Natural killer cell treated with Interleukin-12 subunit alpha and Interleukin-12 subunit beta and Interleukin-15 and Interleukin-18, amount 100 ng/mL, for 72 hours (primary cell): ENCODE measurements around the gene HDAC9. TPM values are rescaled to one million over a fixed set of nuclear protein-coding genes. Genes with fewer than 3 reads are reported as not detected.
"Not testable (repeated sequence)": the region's sequence is repeated elsewhere in the genome, so short reads cannot be mapped to it uniquely, and the experiment has no call there.

Experiments used
- ATAC-seq, 2 donors: fragments of 150-1000 bp; cut with Tn5 transposase in 1 of 2; sonication (Bioruptor Pico), chemical (Tn5 transposase) in 1 of 2; 2 replicates each; pipeline ENCODE4 v1.10.0; 2021
- DNase-seq: peaks from one replicate; pipeline ENCODE4 v3.0.0; 2022; ENCODE audit warnings: low spot score
- H3K27ac Mint-ChIP-seq, 2 donors: 1 replicate in 1 of 2; 2 replicates in 1 of 2; pipeline ENCODE4 v1.8.0; 2022; ENCODE audit warnings: mixed read lengths in 2 of 2, mild to moderate bottlenecking in 1 of 2, moderate library complexity in 1 of 2
- H3K27me3 Mint-ChIP-seq, 2 donors: 1 replicate in 1 of 2; 2 replicates in 1 of 2; pipeline ENCODE4 v1.8.0; 2022; ENCODE audit warnings: mixed read lengths in 2 of 2
- H3K36me3 Mint-ChIP-seq: one replicate; pipeline ENCODE4 v1.8.0; 2022; ENCODE audit warnings: mixed read lengths
- H3K4me1 Mint-ChIP-seq, 2 donors: 1 replicate in 1 of 2; 2 replicates in 1 of 2; pipeline ENCODE4 v1.8.0; 2022; ENCODE audit warnings: low read depth in 2 of 2, mixed read lengths in 2 of 2, mild to moderate bottlenecking in 1 of 2
- H3K4me3 Mint-ChIP-seq: one replicate; pipeline ENCODE4 v1.8.0; 2022; ENCODE audit warnings: mixed read lengths
- H3K9me3 Mint-ChIP-seq: 2 replicates; pipeline ENCODE4 v1.8.0; 2022; ENCODE audit warnings: mixed read lengths
- total RNA-seq, 2 donors: library from RNA; stranded (reverse); gene quantifications; one replicate each; pipeline ENCODE4 v1.2.3, GENCODE V29; 2022

The HDAC9 gene
- total RNA-seq, 2 donors from 2014 or later = 9.9 to 15.0 TPM

DNA sequence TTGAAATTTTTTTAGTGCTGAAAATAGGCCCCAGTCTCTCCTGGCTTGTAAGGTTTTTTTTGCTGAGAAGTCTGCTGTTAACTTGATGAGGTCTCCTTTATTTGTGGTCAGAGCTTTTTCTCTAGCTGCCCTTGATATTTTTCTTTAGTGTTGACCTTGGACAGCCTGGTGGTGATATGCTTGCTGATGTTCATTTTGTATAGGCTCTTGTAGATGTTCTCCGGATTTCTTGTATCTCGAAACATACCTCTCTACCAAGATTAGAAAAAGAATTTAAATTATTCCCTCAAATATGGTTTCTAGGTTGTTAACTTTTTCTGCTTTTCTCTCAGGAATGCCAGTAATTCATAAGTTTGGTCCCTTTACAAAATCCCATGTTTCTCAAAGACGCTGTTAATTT is 519.5 kb downstream of the HDAC9 start:
- ATAC-seq (no peak), DNase-seq (no peak)
- Mint-ChIP-seq H3K27me3 (no peaks in the 10 kb centered on the region), H3K4me3 (no peak overlapping the region), H3K36me3 (peaks cover 6% of the 10 kb centered on the region), H3K4me1 (no peaks in the 10 kb centered on the region), H3K9me3 (peaks cover 26% of the 10 kb centered on the region), H3K27ac (no peak overlapping the region)

DNA sequence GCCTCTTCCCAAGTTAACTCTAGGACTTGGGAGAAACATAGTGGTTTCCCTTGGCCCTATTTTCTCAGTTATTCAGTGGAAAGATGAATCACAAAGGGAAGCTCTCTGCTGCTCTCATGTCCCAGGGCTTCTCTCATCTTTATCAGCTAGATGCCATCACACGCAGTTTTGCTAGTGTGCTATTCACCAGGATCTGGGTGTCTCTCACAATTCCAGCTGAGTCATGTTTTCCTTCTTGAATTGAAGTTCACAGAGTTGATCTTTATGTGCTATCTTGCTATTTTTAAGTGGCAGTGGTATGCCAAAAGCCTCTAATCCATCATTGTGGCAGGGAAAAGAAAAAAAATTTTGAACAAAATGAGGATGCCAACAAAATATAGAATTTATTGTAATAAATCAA is 520.6 kb downstream of the HDAC9 start:
- peaks cover 6% of the 10 kb centered on the region for H3K36me3 Mint-ChIP-seq
- DNase-seq = no peak
- H3K4me1 Mint-ChIP-seq = no peaks in the 10 kb centered on the region
- no peak overlapping the region for H3K27ac Mint-ChIP-seq
- no peak overlapping the region for H3K4me3 Mint-ChIP-seq
- H3K27me3 Mint-ChIP-seq = no peaks in the 10 kb centered on the region
- H3K9me3 Mint-ChIP-seq = peaks cover 27% of the 10 kb centered on the region
- ATAC-seq = no peak

DNA sequence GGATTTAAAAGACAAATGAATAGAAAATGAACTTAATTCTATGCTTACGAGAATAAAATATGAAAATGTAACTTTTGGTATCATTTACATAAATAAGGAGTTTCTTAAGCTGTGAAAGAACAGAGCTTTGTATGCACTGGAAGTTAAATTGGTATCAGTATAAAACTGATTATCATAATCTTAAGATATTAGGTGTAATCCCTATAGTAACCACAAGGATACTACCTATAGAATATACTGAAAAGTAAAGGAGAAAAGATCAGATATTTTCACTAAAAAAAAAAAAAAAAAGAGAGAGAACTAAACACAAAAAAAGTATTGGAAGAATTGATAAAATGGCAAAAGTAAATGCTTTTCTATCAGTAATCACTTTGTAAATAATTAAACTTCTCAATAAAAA is 521.8 kb downstream of the HDAC9 start:
- no peaks in the 10 kb centered on the region for H3K27me3 Mint-ChIP-seq
- no peaks in the 10 kb centered on the region for H3K4me1 Mint-ChIP-seq
- peaks cover 27% of the 10 kb centered on the region for H3K9me3 Mint-ChIP-seq
- no peak for DNase-seq
- no peak overlapping the region for H3K4me3 Mint-ChIP-seq
- no peak overlapping the region for H3K27ac Mint-ChIP-seq
- H3K36me3 Mint-ChIP-seq = peaks cover 6% of the 10 kb centered on the region
- ATAC-seq = no peak

DNA sequence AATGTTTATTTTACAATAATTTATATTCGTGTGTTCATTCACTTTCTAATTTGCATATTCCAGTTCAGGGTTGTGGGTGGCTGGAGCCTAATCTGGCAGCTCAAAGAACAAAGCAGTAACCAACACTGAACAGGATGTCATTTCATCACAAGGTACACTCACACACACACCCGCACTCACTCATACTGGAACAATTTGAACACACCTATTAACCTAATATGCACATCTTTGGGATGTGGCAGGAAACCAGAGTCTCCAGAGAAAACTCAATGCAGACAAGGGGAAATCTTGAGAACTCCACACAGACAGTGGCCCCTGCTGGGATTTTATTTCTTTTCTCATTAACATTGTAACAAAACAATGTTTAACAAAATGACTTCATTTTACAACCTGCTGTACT is 524.5 kb downstream of the HDAC9 start:
- Mint-ChIP-seq H3K27ac (no peak overlapping the region), H3K36me3 (peaks cover 6% of the 10 kb centered on the region), H3K9me3 (peaks cover 16% of the 10 kb centered on the region), H3K4me3 (no peak overlapping the region), H3K4me1 (no peaks in the 10 kb centered on the region), H3K27me3 (no peaks in the 10 kb centered on the region)
- DNase-seq (no peak), ATAC-seq (no peak)

DNA sequence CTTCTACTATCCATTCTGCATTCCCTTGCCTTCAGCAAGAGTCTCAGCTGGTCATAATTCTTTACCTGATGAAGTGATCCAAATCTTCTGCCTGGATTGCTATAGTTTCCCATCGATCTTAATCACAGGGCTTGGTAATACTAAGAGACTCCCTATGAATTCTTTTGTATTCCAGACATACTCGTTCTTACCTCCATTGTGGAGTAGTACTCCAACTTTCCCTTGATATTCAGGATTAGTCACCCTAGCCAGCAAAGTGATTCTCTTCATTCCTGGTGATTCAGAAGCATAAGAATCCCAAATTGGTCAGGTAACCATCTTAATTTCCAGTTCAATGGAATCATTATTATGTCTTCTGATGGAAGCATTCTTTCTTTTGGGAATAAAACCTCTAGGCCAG is 525.2 kb downstream of the HDAC9 start:
- no peak overlapping the region for H3K27ac Mint-ChIP-seq
- DNase-seq (no peak), ATAC-seq (no peak)
- H3K4me1 Mint-ChIP-seq = no peaks in the 10 kb centered on the region
- H3K4me3 Mint-ChIP-seq = no peak overlapping the region
- H3K36me3 Mint-ChIP-seq = peaks cover 6% of the 10 kb centered on the region
- H3K27me3 Mint-ChIP-seq = no peaks in the 10 kb centered on the region
- peaks cover 16% of the 10 kb centered on the region for H3K9me3 Mint-ChIP-seq

DNA sequence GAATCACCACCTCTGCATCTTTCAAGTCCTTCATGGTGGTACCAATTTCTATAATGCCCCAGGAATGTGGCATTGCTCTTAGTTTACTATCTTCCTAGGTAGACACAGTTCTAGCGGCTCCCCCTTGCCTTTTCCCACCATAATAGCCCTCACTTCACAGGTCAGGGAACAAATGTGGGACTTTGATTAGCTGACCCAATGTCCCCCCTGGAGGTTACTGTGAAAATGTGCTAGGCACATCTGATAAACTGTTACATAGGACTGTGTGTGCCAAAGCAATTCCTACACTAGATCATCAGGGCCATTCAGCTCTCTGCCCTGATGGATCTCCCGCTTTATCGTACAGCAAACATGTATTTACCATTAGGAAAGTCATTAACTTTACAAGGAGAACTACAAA is 527.9 kb downstream of the HDAC9 start:
- no peak for ATAC-seq
- H3K9me3 Mint-ChIP-seq = peaks cover 8% of the 10 kb centered on the region
- H3K4me3 Mint-ChIP-seq = no peak overlapping the region
- H3K27ac Mint-ChIP-seq = no peak overlapping the region
- no peaks in the 10 kb centered on the region for H3K36me3 Mint-ChIP-seq
- H3K27me3 Mint-ChIP-seq = no peaks in the 10 kb centered on the region
- DNase-seq = no peak
- H3K4me1 Mint-ChIP-seq = no peaks in the 10 kb centered on the region

DNA sequence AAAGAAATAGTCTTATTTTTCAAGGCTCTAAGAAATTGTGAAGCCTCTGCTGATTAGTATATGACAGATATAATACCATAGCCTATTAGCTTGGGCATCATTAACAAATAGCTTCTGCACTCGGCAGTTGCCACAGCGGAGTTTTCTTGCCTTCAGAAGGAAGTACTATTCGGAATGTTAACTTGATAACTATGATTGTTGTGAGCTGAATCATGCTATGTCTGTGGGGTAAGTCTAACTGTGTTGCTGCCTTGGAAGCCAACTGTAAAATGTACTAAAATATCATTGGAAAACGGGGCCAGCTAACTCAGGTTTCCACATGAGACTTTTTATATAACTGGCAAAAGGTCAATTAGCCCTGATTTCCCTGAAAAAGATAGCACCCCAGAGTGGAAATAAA is 528.7 kb downstream of the HDAC9 start:
- DNase-seq (no peak), ATAC-seq (no peak)
- Mint-ChIP-seq H3K27me3 (no peaks in the 10 kb centered on the region), H3K4me3 (no peak overlapping the region), H3K4me1 (no peaks in the 10 kb centered on the region), H3K36me3 (no peaks in the 10 kb centered on the region), H3K27ac (no peak overlapping the region), H3K9me3 (peaks cover 4% of the 10 kb centered on the region)

DNA sequence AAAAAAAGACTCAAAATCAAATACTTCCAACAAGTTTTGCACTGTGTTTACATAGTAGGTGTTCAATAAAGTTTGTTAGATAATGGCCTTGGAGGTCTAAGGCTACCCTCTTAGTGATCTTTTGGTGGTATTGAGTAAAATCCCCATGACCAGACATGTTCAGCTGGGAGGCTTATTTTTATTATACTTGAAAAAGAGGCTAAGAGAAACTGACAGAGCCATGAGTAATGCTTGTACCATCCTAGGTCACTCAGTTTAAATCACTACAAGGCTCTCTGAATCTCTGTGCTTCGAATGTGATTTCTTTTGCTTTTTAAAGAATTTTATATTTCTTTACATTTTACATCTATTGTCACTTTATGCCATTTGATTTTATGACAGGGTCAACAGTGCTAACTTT is 531.3 kb downstream of the HDAC9 start:
- no peak overlapping the region for H3K4me3 Mint-ChIP-seq
- no peaks in the 10 kb centered on the region for H3K27me3 Mint-ChIP-seq
- DNase-seq = no peak
- no peaks in the 10 kb centered on the region for H3K36me3 Mint-ChIP-seq
- ATAC-seq = no peak
- H3K27ac Mint-ChIP-seq = no peak overlapping the region
- H3K9me3 Mint-ChIP-seq = no peaks in the 10 kb centered on the region
- H3K4me1 Mint-ChIP-seq = no peaks in the 10 kb centered on the region

DNA sequence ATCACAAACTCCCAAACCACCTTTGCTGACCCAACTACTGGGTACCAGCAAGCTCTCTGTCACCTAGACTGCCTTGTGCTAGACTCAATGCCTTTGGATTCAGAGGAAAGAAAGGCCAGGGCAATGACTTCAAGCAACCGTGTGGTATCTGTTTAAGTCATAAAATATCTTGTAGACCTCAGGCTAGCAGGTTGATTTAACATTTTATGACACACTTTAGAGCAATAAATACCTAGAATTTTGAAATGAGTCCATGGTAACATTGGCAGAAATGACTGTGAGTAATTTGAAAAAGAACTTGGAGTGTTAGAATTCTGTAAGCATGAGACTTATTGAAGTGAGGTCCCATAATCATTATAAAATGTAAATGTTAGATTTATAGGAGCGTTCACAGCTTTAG is 534.7 kb downstream of the HDAC9 start:
- Mint-ChIP-seq H3K4me3 (no peak overlapping the region), H3K9me3 (no peaks in the 10 kb centered on the region), H3K27ac (no peak overlapping the region), H3K27me3 (no peaks in the 10 kb centered on the region), H3K36me3 (no peaks in the 10 kb centered on the region), H3K4me1 (no peaks in the 10 kb centered on the region)
- ATAC-seq = no peak
- DNase-seq = no peak

DNA sequence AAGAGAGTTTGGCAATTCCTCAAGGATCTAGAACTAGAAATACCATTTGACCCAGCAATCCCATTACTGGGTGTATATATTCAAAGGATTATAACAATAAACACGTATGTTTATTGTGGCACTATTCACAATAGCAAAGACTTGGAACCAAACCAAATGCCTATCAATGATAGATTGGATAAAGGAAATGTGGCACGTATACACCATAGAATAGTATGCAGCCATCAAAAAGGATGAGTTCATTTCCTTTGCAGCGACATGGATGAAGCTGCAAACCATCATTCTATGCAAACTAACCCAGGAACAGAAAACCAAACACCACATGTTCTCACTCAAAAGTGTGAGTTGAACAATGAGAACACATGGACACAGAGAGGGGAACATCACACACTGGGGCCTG is 537.4 kb downstream of the HDAC9 start:
- not testable (repeated sequence) for H3K36me3 Mint-ChIP-seq, H3K4me3 Mint-ChIP-seq, H3K27ac Mint-ChIP-seq, H3K4me1 Mint-ChIP-seq, DNase-seq, H3K27me3 Mint-ChIP-seq, ATAC-seq
- H3K9me3 Mint-ChIP-seq = peaks cover 11% of the 10 kb centered on the region

DNA sequence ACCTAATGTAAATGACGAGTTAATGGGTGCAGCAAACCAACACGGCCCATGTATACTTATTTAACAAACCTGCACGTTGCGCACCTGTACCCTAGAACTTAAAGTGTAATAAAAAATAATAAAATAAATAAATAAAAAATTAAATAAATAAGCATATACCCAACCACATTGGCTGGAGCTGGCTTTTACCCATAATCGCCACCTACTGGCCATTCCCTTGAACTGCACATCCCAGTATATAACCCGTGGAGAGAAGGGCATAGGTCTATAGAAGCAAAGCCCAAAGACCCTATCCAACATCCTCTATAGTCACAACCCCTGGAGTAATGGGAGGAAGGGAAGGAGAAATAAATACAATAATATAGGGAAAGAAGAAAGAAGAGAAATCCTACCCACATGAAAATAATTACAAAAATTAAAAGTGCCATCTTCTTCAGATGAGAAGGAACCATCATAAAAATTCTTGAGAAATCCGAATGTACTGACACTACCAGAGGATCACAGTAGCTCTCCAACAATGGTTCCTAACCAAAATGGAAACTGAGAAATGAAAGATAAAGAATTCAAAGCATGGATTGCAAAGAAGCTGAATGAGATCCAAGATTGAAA is 556.3 kb downstream of the HDAC9 start:
- Mint-ChIP-seq H3K9me3 (peaks cover 6% of the 10 kb centered on the region), H3K36me3 (no peaks in the 10 kb centered on the region), H3K4me3 (no peak overlapping the region), H3K27me3 (peaks cover 2 to 7% of the 10 kb centered on the region in 2 donors), H3K4me1 (no peaks in the 10 kb centered on the region), H3K27ac (no peak overlapping the region)
- ATAC-seq (peak in 1 of 2 donors; percentile 63), DNase-seq (no peak)
